Endometrial microvascular endothelial cells (primary cell): Measurements from ENCODE around the gene HOXA1. TPM values are rescaled to one million over a fixed set of nuclear protein-coding genes. Genes with fewer than 3 reads are reported as not detected.

ENCODE experiments used
- in situ Hi-C: cut with HindIII; loops from 2 replicates; pipeline ENCODE4 v1.10.0; 2017; ENCODE audit warnings: low sequenced_read_pairs, low pct_unique_long_range_greater_than_20kb; ENCODE audit errors: inconsistent ontology term
- total RNA-seq: library from RNA; depleted of rRNA; stranded (reverse); fragments of >200 nt; gene quantifications from one replicate; pipeline ENCODE4 v1.2.3, GENCODE V29; 2015; ENCODE audit errors: inconsistent ontology term

Gene HOXA1
- total RNA-seq, 1 donor from 2014 or later: 0.65 TPM

DNA sequence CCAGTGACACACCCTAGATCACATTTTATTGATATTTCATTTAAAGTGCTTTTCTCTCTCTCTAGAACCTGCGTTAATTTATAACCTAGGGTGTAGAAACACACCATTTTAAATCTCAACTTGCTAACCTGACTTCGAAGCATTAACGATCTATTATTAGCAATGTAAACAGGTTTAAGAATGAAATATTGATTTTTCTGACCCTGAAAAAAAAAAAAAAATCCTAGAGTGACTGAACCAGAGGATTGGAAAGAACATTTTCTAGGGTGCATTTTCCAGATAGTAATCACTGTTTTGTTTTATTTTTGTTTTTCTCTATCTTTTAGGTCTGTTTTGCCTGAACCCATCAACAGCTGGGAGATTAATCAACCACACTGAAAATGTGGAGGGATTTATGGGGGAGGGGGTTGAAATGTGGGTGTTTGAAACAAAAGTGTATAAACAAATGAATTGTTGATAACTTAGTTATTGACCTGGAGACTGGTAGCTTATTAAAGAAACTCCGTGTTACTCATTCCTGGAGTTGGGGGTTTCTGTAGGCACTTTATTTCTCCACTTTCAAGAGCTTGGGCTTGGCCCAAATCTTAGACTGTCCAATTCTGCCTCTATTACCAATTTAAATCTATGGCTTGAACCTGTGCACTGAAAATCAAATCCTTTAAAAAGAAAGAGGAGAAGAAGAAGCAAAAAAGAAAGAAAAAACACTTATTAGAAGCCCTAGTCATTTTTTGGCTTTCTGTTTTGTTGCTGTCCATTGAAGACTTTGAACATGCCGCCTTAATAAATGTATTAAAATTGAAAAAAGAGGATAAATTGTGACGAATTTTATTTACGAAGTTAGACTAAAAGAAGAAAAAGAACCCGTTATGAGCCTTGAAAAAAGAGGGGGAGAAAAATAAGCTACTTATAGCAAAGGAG is 3.9 kb upstream of the HOXA1 start:
- in situ Hi-C loops: no loop called here

- in situ Hi-C loops: no loop called here
Measured at GRCh38 chr7:27098578-27099451, 3.0 kb upstream of the HOXA1 start.

DNA sequence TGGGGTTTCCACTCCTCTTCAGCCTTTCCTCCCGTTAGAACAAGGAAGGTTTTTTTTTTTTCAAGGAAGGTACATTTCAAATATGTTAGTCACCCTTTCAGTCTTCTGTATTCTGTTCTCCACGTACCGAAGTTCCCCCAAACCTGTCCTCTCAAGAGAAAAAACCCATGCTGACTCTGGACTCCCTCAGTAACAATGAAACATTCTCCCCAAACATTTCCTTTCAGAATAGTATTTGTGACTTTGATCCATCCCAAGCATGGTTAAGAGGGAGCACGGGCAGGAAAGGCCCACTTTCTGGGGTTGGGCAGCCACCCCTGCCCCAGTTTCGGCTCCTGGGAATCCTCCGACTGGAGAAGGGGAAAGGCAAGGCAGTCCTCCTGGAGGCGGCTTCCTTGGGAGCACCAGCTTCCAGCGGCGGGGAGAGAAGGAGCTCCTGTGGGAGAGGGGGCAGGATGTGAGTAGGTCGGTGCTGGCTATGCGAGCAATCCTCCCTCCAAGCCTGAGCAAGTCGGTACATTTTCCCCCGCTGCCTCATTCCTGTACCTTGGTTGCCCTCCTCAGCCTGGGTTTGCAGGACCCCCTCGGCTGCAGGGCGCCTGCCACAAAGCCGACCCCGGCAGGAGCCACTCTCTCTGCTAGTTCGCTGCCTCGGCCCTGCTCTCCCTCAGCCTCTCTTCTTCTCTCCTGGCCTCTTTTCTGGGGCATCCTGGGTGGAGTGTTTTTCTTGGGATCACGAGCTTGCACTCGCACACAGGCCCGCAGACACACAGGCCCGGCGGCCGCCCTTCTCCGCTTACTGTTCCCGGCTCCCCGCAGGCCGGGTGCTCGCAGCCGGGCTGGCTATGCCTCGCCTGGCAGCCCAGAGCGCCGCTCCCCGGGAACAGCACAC is 2.1 kb upstream of the HOXA1 start:
- in situ Hi-C loops: no loop called here

DNA sequence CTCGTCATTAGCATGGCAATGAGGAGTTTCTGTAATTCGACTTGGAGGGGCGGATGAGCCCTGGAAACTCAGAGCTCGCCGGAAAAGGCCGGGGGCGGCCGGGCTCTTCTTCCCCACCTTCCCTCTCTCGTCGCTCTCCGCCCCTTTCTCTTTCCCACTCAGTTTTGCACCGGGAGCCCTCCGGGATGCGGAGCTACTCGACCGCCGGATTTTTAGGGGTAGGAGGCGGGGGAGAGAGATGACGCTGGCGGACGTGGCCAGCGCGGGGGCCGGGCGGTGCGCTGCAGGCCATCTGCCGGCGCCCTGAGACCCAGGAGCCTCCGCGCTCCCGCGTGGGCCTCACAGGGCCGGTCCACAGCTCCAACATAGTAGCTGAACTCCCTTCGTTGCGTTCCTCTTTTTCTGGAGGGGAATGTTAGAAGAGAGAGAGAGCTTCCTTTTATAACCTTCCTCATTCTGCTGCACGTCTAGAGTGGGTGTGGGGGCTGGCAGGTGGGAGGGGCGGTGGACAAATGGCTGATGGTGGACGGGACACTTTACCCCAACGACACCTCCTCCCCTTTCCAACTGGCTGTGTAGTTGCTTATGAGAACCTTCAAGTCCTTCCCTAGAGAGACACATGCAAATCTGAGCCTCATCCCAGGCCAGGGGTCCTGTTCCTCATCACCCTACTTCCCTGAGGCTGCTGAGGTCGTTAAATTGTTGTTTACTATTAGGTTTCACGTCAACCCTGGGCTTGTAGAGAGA is 1.1 kb upstream of the HOXA1 start:
- in situ Hi-C loops: no loop called here

- in situ Hi-C loops: no loop called here
Measured at GRCh38 chr7:27095050-27095896, 527 bp downstream of the HOXA1 start.

DNA sequence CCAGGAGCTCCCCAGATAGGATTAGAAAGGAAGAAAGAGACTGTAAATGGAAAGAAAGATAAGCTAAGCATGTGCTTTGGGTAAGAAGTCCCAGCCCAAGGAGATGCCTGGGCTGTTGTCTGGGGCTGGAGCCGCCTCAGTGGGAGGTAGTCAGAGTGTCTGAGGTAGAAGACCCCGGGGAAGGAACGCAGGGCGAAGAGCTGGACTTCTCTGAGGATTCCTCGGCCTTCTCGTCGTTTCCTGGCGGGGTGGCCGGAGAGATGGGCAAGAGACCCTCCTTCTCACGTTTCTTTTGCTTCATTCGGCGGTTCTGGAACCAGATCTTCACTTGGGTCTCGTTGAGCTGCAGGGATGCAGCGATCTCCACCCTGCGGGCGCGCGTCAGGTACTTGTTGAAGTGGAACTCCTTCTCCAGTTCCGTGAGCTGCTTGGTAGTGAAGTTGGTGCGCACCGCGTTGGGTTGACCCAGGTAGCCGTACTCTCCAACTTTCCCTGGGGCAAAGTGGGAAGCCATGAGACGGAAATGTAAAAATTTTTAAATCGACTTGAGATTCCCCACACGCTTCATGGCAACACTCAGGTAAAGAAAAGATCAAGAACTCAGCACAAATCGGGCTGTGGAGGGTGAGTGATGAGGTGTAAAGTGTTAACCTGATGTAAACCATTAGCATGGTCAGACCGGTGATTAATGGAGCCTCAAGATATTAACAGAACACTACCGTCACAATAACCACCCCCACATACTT is 1.3 kb downstream of the HOXA1 start:
- in situ Hi-C loops: loop anchor here (5.0 kb wide), 1 partner anchor 33 kb away; no protein-coding TSS in a partner anchor

DNA sequence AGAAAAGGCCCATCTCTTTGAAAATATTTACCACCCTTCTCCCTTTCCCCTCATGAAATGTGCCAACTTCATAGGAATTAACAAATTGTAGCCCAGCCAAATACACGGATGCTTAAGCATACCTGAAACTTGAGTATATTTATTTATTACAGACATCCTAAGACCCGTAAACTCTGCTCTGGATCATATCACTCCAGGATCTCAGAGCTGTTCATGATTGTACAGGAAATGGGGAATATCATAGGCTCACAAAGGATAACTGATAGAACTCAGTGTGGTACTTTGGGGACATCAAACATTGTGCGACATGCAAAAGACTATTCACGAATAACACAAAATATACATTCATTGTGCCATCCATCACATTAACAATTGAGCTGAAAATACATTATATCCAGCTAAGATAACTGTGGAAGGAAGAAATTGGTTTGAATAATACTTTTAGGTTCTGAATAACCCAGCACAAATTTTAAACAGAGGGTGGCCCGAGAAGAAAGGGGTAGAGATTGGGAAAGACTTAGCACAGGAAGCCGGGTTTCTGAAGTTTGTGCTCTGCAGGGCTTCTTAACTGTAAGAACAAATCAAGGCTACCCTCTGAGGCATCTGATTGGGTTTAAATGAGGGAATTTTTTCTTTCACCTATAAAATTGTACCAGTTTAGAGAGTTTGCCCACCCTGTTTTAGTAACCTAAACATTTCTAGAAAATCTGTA is 2.5 kb downstream of the HOXA1 start:
- in situ Hi-C loops: loop anchor here (5.0 kb wide), 1 partner anchor 34 kb away; no protein-coding TSS in a partner anchor

- in situ Hi-C loops: loop anchor here (5.0 kb wide), 1 partner anchor 35 kb away; no protein-coding TSS in a partner anchor
Measured at GRCh38 chr7:27092819-27093110, 3.0 kb downstream of the HOXA1 start.

DNA sequence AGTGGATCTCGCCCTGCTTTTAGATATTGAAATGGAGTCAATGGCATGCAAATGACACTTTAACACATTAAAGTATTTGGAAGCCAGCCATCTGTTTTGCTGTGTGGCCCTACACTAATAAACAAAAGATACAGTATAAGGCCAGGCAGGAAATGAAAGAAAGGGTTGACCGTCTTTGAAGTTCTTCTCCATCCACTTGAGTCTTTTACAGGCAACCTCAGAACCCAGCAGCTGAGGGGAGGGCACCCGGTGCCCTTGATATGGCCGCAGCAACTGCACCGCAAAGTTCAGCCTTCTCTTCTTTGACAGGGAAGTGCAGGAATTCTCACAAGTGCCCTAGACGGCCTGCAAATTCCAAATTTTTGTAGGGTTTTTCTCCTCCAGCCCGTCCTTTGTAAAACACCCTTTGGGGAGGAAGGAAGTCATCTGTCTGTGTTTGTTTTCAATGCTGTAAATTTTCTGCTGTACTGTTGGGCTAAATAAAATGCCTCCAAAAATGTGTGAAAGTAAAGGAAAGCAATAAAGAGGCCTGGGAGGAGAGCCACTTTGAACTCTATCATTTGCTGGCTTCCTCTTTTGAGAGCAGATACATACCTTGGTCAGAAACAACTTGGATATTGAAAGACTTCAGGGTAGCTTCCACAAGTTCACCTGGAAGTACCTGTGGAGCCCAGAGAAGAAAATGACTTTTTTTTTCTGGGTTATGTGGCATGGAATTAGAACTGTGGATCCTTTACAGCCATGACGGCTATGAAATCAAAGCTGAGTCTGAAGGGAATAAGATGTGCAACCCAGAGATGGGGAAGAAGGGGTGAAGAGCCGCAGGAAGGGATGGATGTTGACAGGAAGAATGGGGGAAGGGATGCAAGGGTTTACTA is 3.6 kb downstream of the HOXA1 start:
- in situ Hi-C loops: loop anchor here (5.0 kb wide), 1 partner anchor 35 kb away; no protein-coding TSS in a partner anchor

DNA sequence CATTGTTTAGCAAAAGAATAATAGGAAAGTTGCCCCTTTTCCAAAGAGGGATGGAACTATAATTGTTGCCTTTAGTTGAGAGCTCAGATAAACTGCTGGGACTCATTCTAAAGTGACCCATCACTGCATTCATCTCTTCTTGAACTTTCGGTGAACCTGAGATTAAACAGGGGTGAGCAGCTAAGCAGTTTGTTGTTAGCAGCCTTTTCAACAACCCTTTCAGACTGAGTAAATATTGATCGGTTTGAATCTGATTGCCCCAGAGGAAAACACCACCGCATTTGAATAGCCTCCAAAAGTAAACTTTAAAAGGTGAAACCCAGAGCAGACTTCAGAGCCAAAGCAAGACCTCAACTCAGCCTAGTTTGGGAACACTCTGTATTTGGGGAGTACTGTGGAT is 4.7 kb downstream of the HOXA1 start:
- in situ Hi-C loops: loop anchor here (5.0 kb wide), 1 partner anchor 36 kb away; no protein-coding TSS in a partner anchor

DNA sequence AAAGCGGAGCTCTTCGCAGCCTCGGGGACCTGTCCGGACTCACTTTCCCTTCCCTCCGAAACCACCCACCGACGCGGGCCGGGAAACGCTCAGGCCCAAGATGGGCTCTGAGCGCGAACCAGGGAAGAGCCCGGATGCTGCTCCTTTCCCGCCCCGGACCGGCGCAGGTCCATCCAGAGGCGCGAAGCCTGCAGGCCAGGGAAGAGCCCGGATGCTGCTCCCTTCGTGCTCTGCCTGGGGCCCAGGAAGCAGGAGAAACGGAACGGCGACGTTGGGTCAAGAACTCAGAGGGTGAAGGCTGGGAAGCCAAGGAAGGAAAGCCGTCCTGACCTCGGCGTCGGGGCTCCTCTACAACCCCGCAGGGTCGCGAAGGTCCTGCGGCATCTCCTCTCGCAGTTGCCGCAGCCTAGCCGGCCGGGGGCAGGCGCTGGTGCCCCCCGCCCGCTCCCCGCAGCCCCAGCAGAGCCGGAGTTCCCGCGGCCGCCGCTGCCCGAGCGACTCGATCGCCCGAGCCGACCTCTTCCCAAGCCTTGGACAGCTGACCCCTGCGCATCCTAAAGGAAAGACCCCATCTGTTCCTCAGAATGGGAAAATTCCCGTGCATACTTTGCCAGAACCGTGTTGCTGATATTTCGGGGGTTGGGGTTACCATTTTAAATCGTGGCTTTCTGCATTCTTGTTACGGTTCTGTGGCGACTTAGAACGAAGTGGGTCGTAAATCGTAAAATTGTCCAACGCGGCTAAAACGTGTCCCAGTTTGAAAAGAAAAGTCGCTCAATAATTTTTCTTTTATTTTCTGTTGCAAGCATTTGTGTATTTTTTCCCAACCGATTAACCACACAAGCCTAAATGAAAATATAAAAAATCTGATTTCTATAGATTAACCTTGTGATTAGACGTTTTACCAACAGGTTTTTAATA is 7.5 kb downstream of the HOXA1 start:
- in situ Hi-C loops: no loop called here

DNA sequence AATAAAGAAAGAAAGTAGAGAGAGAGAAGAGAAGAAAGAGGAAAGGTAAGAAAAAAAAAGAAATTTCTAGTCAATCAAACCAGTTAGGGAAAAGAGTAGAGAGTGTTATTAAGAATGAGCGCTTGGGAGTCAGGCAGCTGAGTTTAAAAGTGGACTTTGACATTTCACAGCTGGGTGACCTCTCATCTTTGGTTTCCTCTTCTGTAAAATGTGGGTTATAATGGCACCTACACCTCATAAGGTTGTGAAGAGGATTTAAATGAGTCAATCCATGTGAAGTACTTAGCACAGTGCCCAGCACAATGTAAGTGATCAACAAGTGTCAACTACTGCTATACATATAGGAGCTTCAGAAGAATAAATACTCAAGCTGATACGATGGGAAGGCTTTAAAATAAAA is 12.2 kb downstream of the HOXA1 start:
- in situ Hi-C loops: no loop called here

DNA sequence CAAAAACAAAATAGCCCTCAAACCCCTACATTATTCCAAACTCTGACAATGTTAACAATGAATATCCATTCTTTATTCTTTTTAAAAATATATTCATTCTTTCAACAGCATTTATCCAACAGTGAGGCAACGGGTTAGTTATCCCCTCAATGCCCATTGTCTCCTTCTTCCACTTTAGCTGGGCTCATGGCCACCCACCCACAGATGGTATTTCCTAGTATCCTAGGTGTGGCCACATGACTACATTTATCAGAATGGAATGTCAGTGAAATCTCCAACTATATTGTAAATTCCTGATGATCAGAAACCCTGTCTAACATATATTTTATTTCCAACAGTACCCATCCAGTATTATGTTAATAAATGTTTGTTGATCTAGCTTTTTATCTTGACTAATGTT is 13.6 kb downstream of the HOXA1 start:
- in situ Hi-C loops: no loop called here

GRCh38 chr7:27080844-27081436 is 14.9 kb downstream of the HOXA1 start:
- in situ Hi-C loops: no loop called here
